ENCODE results near the gene RXFP4. TPM values are rescaled to one million over a fixed set of nuclear protein-coding genes. Genes with fewer than 3 reads are reported as not detected.
"Not testable (repeated sequence)": the region's sequence is repeated elsewhere in the genome, so short reads cannot be mapped to it uniquely, and the experiment has no call there.

RXFP4 gene
- total RNA-seq, 1 donor from 2014 or later: not detected

DNA sequence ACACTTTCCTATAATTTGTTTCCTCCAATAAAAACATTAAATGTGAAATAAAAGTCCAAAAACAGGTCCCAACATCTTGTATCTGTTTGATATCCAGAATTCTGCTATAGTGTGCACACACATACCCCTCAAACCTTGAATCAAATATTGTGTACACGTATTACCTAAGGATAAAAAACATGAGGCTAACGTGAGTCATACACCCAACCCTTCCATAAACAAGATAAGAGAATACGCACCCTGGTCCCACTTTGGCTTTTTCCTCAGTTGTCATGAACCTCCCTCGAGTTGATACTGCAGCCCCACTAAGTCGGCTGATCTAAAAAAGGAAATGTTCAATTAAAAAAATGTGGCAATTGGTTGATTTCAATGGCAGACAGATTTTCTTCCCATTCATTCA lies 12.4 kb upstream of the RXFP4 start:
- no peak for DNase-seq (ENCODE audit: low read depth)

GRCh38 chr1:155930725-155931124 lies 10.7 kb upstream of the RXFP4 start:
- DNase-seq (ENCODE audit: low read depth): not testable (repeated sequence)

GRCh38 chr1:155931332-155932038 lies 10.0 kb upstream of the RXFP4 start:
- no peak for DNase-seq (ENCODE audit: low read depth)

DNA sequence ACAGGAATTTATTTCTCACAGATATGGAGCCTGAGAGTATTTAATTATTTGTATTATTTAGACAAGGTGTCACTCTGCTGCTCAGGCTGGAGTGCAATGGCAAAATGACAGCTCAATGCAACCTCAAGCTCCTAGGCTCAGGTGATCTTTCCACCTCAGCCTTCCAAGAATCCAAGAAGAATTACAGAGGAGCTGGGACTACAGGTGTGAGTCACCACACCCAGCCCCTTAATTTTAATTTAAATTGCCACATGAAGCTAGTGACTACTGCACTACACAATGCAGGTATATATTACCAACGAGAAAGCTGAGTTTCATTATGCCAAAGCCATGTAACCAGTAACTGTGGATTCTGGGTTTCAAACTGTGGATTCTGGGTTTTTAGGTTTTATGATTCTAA lies 9.4 kb upstream of the RXFP4 start:
- no peak for DNase-seq (ENCODE audit: low read depth)

DNA sequence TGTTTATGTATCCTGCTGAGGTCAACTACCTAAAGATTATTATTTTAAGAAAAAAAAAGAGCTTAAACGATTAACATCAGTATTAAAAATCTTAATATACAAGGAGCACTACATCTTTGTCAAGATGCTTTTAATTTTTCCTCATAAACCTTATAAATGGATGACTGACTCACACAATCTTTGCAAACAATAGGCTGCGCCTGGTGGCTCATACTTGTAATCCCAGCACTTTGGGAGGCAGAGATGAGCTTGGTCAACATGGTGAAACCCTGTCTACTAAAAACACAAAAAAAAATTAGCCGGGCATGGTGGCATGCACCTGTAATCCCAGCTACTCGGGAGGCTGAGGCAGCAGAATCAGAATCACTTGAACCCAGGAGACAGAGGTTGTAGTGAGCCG lies 9.0 kb upstream of the RXFP4 start:
- no peak for DNase-seq (ENCODE audit: low read depth)

- no peak for DNase-seq (ENCODE audit: low read depth)
Observed at GRCh38 chr1:155933591-155934096, 7.8 kb upstream of the RXFP4 start.

GRCh38 chr1:155934097-155934935 lies 7.1 kb upstream of the RXFP4 start, which contains the start of gene KHDC4:
Gene KHDC4 (minus strand): TSS chr1:155934413. CDS start chr1:155934373, 40 bp downstream.
- DNase-seq (ENCODE audit: low read depth): peak; percentile 99

DNA sequence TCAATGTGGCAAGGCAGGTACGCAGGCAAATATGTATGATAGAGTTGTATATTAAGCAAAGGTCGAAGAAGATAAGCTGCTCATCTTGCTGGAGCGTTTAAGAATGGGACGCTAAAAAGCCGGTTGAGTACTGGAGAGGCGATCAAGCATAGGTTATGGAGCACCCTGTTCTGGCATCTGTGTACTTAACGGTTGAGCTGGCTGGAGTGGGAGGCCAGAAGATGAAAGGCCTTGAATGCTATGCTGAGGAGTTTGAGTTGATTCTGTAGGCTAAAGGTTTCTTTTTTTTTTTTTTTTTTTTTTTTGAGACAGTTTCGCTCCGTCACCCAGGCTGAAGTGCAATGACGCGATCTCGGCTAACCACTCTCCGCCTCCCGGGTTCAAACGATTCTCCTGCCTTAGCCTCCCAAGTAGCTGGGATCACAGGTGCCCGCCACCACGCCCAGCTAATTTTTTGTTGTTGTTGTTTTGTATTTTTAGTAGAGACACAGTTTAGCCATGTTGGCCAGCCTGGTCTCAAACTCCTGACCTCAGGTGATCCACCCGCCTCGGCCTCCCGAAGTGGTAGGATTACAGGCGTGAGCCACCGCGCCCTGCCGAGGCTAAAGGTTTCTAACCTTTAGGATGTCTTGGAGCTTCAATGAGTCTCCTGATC lies 6.4 kb upstream of the RXFP4 start:
- DNase-seq (ENCODE audit: low read depth): no peak

GRCh38 chr1:155938220-155938627 lies 3.2 kb upstream of the RXFP4 start:
- peak; percentile 81 for DNase-seq (ENCODE audit: low read depth)

DNA sequence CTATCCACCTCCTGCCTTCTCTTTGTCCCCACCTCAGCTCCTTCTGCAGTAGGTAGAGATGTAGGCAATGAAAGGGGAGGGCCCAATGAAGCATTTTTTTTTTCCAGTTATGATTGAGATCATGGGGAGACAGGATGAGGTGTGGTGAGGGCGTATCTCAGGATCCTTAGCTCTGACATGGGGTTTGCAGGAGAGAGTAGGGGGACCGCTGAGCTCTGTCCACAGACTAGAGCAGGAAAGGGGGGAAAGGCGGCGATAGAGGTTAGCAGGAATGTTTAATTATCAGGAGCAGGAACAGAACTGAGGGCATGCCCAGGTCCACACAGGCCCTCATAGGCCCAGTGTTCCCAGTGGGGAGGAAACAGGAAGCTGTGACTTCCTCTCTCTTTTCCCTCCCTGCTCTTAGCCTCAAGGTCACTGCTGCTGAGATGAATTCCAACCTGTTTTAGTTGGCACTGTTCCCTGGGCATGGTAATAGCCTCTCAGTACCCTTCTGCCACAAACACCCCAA lies 901 bp upstream of the RXFP4 start:
- DNase-seq (ENCODE audit: low read depth): peak; percentile 45

DNA sequence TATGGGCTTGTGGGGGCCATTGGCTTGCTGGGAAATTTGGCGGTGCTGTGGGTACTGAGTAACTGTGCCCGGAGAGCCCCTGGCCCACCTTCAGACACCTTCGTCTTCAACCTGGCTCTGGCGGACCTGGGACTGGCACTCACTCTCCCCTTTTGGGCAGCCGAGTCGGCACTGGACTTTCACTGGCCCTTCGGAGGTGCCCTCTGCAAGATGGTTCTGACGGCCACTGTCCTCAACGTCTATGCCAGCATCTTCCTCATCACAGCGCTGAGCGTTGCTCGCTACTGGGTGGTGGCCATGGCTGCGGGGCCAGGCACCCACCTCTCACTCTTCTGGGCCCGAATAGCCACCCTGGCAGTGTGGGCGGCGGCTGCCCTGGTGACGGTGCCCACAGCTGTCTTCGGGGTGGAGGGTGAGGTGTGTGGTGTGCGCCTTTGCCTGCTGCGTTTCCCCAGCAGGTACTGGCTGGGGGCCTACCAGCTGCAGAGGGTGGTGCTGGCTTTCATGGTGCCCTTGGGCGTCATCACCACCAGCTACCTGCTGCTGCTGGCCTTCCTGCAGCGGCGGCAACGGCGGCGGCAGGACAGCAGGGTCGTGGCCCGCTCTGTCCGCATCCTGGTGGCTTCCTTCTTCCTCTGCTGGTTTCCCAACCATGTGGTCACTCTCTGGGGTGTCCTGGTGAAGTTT lies 550 bp downstream of the RXFP4 start:
- no peak for DNase-seq (ENCODE audit: low read depth)

- DNase-seq (ENCODE audit: low read depth): peak; percentile 46
Observed at GRCh38 chr1:155942578-155943141, 1.2 kb downstream of the RXFP4 start.

DNA sequence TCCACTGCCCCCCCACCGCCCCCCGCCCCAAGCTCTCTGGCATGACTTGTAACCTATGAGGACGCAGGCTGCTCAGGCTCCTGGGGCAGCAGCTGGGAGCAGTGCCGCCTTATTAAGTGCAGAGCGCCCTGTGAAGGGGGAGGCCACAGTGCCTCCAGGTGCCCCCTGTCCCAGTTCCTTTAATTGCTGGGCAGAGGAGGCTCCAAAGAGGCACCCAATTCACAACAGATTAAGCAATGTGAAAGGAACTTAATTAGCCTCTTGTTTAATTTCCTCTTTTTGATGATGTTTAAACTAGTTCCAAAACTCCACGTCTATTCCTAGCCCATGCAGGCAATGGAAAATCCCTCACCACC lies 3.0 kb downstream of the RXFP4 start:
- DNase-seq (ENCODE audit: low read depth): no peak

- DNase-seq (ENCODE audit: low read depth): no peak
Observed at GRCh38 chr1:155946633-155947219, 5.3 kb downstream of the RXFP4 start.

DNA sequence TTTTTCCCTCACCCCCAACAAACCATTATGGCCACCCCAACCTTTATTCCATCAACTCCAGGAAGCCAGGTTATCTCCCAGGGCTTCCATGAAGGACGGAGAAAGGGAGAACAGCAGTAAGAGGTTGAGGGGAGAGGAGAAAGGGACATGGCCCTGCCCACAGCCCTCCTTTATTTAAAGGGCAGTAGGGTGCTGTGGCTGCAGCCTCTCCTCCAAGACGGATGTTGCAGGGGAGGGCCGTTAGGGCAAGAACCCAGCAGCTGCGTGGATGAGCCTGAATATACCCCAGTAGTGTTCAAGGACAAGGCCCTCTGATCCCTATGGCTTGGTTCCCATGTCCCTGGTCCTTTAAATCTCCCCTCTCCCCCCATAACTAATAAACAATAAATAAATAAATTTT lies 5.9 kb downstream of the RXFP4 start:
- DNase-seq (ENCODE audit: low read depth): no peak

GRCh38 chr1:155947741-155948140 lies 6.3 kb downstream of the RXFP4 start:
- DNase-seq (ENCODE audit: low read depth): no peak

- DNase-seq (ENCODE audit: low read depth): no peak
Observed at GRCh38 chr1:155950829-155951228, 9.4 kb downstream of the RXFP4 start.

- DNase-seq (ENCODE audit: low read depth): no peak
Observed at GRCh38 chr1:155951753-155952504, 10.5 kb downstream of the RXFP4 start.

GRCh38 chr1:155952505-155952890 lies 11.1 kb downstream of the RXFP4 start:
- DNase-seq (ENCODE audit: low read depth): no peak

DNA sequence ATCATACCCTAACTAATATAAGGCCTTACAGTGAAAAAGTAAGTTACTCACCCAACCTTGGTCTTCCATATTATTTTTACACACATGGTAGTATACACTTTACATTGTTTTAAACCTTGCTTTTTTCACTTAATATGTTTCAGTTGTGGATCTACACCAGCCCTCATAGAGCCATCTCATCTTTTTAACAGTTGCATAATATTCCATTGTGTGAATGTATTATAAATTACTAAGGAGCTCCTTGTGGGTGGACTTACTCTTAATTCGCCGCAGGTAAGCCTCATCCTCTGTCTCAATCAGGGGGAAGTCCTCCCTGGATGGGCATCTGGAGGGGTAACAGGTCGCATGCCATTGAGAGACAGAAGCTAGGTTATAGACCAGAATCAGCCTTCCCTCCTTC lies 13.2 kb downstream of the RXFP4 start:
- DNase-seq (ENCODE audit: low read depth): no peak
